ENCODE data around the gene CCDC88C.

DNA sequence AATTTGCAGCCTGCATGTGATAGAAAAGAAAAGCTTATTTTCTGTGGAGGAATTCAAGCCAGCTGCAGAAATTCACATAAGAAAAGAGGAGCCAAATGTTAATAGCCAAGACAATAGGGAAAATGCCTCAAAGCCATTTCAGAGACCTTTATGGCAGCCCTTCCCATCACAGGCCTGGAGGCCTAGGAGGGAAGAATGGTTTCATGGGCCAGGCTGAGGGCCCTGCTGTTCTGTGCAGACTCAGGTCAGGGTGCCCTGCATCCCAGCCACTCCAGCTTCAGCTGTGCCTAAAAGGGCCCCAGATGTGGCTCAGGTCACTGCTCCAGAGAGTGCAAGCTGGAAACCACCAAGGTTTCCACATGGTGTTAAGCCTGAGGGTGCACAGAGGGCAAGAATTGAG, 21.2 kb upstream of the CCDC88C start:
- TF ChIP-seq CTCF (IDR thresholded peaks at IDR 0.05; ENCODE audit: low read length) (no peak), EZH2 (IDR thresholded peaks at IDR 0.05; ENCODE audit: borderline replicate concordance, low read length) (no peak)
